ENCODE results near the gene AVP. TPM values are rescaled to one million over a fixed set of nuclear protein-coding genes. Genes with fewer than 3 reads are reported as not detected.
A peak's percentile ranks its signal among the peaks of the same experiment; 100 is the strongest.
"Not testable (repeated sequence)": the region's sequence is repeated elsewhere in the genome, so short reads cannot be mapped to it uniquely, and the experiment has no call there.

The AVP gene, protein sequence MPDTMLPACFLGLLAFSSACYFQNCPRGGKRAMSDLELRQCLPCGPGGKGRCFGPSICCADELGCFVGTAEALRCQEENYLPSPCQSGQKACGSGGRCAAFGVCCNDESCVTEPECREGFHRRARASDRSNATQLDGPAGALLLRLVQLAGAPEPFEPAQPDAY
- not detected in 2 replicates for total RNA-seq
- not detected for polyA plus RNA-seq (2012)

DNA sequence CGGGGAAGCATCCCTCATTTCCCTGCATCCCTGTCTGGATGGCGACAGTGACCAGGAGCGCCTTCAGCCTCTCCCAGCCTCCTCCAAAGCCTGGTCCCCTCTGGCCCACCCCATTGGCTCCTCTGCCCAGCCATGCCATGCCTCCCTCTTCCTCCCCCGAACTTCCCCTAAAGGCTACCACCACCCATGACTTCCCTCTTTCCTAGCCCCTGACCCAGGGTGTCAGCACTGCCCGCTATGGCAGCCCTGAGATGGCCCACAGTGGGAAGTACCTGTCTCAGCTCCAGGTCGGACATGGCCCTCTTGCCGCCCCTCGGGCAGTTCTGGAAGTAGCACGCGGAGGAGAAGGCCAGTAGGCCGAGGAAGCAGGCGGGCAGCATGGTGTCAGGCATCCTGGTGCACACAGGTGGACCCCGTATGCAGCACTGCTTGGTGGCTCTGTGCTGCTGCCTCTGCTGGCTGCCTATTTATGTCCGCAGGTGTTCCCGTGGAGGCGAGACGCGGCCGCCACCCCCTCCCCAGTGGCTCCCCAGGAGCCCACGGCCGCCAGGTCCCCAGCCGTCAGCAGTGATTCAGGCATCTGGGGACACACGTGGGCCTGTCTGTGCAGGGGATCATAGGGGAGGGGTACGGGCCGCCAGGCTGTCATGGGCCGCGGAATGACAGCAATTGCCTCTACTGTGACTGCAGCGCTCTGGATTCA is at the start of gene AVP:
TSS of gene AVP (minus strand) at position 442 of the 703 bp plus-strand sequence. CDS start at position 392, 50 bp downstream.
- no peak for DNase-seq (ENCODE audit: low read depth)

DNA sequence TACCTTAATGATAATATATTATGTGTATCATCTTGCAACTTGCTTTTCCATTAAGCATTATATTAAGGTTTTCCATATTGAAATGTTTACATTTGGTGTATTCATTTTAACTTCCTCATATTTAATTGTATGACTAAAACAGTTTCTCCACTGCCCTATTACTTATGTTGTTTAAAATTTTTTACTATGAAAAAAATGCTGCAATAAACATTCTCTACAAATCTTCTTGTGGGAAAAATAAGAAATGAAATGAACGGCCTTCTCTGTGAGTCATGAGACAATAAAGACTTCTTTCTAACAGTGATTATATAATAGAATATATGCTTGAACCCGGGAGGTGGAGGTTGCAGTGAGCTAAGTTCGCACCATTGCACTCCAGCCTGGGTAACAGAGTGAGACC is 49.6 kb upstream of the AVP start:
- no peak for DNase-seq (ENCODE audit: low read depth)

DNA sequence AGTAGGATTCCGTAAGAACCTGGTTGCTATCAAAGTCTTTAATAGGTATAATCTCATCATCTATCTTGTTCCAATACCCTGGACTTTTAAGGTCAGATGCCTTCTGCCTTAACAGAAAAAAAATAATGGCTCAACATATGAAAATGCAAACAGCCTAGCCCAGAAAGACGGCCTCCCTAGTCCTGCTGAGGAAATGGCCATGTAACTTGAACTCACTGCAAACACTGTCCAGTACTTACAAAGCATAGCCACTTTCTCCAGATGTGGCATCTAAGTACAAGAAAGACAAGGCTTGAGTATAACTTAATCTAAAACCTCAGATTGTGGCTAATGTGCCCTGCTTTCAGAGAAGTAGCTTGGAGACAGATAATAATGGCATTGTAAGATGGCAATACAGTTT is 48.6 kb upstream of the AVP start:
- DNase-seq (ENCODE audit: low read depth), result no peak

DNA sequence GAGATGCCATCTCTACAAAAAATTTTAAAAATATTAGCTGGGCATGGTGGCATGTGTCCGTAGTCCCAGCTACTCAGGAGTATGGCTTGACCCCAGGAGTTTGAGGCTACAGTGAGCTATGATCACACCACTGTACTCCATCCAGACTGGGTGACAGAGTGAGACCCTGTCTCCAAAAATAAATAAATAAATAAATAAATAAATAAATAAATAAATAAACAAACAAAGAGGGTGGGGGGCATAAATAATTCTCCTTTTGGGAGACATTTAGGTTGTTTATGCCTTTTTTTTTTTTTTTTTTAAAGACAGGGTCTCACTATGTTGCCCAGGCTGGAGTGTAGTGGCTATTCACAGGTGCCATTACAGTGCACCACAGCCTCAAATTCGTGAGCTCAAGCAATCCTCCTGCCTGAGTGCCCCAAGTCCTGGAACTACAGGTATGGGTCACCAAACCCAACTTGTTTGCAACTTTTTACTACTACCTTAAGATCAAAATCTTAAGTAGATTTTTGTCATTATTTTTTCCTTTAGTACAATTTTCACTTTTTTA is 45.6 kb upstream of the AVP start:
- no peak for DNase-seq (ENCODE audit: low read depth)

DNA sequence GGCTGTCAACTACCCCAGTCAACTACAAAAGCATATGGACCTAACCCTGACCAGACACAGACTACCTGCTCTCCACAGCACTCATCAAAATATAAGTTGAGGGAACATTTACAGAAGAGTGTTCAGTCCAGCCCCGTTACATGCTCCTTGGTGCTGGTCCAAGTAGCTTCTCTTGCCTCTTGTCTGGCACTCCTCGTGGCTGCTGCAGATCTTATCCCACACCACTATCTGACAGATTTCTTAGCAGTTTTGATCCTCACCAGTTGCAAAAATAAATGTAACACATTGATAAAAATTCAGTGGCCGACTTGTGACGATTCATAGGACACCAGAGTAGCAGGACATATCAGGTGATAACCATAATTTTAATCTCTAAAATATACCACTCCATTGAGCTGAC is 44.6 kb upstream of the AVP start:
- DNase-seq (ENCODE audit: low read depth), result no peak

DNA sequence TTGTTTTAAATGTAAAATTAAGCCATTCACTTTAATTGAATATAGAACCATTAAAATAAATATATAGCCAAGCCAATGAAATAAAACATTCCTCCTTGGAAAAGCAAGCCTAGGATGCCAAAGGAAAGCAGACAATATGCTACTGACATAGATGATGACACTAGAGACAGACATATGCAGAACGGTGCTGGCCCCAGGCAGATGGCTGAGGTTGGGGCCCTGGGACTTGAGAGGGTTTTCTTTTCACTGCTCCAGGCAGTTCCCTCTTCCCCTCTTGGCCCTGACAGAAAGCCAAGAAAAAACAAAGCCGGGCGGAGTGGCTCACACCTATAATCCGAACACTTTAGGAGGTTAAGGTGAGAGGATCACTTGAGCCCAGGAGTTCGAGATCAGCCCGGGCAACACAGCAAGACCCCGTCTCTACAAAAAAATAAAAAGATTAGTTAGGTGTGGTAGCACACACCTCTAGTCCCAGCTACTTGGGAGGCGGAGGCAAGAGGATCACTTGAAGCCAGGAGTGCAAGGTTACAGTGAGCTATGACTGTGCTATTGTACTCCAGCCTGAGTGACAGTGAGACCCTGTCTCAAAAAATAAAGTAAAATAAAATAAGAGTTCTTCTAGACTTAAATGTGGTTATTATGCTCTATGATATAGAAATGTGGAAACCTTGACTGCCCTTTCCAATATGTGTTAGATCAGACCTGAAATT is 43.9 kb upstream of the AVP start:
- DNase-seq (ENCODE audit: low read depth), result no peak

DNA sequence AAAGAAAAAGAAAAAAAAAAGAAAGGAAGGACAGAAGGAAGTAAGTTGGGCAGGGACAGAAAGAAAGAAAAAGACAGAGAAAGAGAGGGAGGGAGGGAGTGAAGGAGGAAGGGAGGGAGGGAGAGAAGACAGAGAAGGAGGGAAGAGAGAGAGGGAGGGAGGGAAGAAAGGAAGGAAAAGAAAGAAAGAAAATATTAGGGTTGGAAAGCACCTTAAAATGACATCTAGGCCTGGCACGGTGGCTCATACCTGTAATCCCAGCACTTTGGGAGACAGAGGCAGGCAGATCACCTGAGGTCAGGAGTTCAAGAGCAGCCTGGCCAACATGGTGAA is 42.0 kb upstream of the AVP start:
- DNase-seq (ENCODE audit: low read depth), result no peak

DNA sequence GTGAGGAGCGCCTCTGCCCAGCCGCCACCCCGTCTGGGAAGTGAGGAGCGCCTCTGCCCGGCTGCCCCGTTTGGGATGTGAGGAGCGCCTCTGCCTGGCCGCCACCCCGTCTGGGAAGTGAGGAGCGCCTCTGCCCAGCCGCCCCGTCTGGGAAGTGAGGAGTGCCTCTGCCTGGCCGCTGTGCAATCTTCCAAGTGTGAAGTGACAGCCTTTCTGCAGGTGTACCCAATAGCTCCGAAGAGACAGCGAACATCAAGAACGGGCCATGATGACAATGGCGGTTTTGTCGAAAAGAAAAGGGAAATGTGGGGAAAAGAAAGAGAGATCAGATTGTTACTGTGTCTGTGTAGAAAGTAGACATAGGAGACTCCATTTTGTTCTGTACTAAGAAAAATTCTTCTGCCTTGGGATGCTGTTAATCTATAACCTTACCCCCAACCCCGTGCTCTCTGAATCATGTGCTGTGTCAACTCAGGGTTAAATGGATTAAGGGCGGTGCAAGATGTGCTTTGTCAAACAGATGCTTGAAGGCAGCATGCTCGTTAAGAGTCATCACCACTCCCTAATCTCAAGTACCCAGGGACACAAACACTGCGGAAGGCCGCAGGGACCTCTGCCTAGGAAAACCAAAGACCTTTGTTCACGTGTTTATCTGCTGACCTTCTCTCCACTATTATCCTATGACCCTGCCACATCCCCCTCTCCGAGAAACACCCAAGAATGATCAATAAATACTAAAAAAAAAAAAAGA is 41.4 kb upstream of the AVP start:
- DNase-seq (ENCODE audit: low read depth), result not testable (repeated sequence)

DNA sequence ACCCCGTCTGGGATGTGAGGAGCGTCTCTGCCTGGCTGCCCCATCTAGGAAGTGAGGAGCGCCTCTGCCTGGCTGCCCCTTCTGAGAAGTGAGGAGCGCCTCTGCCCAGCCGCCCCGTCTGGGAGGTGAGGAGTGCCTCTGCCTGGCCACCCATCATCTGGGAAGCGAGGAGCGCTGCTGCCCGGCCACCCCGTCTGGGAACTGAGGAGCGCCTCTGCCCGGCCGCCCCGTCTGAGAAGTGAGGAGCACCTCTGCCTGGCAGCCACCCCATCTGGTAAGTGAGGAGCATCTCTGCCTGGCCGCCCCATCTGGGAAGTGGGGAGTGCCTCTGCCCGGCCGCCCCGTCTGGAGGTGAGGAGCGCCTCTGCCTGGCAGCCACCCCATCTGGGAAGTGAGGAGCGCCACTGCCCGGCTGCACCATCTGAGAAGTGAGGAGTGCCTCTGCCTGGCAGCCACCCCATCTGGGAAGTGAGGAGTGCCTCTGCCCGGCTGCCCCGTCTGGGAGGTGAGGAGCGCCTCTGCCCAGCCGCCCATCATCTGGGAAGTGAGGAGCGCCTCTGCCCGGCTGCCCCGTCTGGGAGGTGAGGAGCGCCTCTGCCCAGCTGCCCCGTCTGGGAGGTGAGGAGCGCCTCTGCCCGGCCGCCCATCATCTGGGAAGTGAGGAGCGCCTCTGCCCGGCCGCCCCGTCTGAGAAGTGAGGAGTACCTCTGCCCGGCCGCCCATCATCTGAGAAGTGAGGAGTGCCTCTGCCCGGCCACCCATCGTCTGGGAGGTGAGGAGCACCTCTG is 40.4 kb upstream of the AVP start:
- not testable (repeated sequence) for DNase-seq (ENCODE audit: low read depth)

DNA sequence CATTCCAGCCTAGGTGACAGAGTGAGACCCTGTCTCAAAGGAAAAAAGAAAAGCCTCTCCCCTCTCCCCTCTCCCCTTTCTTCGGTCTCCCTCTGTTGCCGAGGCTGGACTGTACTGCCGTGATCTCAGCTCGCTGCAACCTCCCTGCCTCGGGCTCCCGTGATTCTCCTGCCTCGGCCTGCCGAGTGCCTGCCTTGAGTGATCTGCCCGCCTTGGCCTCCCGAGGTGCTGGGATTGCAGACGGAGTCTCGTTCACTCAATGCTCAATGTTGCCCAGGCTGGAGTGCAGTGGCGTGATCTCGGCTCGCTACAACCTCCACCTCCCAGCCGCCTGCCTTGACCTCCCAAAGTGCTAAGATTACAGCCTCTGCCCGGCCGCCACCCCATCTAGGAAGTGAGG is 39.6 kb upstream of the AVP start:
- DNase-seq (ENCODE audit: low read depth), result not testable (repeated sequence)

DNA sequence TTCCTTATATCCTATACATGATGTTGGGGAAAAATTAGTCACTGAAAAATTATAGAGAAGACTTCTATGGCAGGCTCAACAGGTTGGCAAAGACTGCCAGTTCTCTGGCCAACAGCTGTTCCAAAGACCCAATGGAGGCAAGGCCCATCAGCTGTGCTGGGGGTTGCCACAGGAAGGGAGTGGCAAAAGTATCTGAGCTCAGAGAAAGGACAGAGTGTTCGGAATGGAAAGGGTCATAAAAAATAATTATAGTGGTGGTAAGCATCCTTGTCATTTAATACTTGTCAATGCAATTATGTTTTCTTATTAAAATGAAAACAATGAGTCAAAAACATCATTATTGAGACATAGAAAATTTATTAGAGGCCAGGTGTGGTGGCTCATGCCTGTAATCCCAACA is 39.0 kb upstream of the AVP start:
- peak; percentile 92 for DNase-seq (ENCODE audit: low read depth)

DNA sequence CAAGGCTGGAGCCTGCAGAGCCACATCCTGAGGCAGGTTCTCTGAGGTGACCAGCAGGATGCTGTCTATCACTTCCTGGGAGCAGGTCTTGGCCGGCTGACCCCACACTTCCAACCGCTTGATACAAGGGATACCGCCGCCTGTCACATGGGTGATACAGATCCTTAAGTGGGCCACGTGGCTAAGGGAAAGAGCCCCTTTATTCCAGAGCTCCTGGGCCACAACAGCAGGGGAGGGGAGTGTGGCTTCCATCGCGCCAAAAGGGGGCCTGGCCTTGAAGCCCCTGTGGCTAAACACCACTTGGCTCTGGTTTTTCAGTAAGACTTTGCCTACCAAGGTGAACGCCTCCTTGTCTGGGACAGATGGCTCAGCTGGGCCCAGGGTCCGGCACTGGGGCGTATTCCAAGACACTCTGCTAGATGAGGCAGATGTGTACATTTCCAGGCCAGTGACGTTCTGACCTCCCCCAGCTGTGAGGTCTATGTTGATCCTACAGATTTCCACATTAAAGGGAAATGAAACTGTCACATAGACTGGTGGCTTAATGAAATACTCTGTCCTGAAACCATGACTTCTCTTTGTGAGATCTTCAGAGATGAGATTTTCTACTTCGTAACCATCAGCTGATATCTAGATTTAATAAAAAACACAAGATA is 37.6 kb upstream of the AVP start:
- DNase-seq (ENCODE audit: low read depth), result no peak

DNA sequence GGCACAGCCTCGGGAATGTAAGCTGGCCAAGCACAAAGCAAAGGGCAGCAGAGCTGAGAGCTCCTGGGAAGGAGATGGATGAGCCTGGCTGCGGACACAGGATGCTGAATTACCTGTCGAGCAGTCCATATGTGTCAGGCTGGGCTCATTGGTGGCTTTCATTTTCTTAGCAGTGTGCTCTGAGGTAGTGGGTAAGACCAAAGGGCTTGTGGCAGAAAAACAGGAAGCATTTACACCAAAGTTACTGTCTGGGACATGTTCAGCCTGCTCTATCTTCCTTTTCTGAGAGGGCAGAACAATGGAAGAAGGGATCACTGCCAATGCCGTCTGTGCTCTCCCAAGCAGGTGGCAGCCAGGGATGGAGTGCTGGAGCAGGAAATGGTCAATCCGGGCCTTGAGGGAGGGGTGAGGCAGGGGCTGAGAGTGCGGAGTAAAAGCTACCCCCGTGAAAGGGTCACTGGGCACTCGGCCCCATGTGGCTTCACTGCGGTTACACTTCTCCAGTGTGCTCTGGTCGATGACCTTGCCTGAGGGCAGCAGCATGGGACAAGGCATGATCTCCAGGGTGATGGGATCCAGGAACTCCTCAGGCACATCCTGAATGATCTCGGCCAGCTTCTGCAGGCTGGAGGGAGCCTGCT is 36.9 kb upstream of the AVP start:
- no peak for DNase-seq (ENCODE audit: low read depth)

DNA sequence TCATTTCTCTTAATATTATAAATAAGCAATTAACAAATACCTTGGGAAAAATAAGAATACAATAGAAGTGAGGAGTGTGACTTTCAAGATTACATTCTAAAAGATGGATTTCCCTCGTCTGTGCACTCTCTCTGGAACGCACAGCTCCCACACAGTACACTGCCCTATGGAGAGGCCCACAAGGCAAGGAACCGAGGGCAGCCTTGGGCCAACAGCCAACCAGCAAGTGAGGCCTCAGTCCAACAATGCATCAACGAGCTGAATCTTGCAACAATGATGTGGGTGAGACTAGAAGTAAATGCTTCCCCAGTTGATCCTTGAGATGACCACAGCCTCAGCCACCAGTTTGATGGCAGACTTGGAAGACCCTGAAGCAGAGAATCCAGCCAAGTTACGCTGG is 34.5 kb upstream of the AVP start:
- no peak for DNase-seq (ENCODE audit: low read depth)

DNA sequence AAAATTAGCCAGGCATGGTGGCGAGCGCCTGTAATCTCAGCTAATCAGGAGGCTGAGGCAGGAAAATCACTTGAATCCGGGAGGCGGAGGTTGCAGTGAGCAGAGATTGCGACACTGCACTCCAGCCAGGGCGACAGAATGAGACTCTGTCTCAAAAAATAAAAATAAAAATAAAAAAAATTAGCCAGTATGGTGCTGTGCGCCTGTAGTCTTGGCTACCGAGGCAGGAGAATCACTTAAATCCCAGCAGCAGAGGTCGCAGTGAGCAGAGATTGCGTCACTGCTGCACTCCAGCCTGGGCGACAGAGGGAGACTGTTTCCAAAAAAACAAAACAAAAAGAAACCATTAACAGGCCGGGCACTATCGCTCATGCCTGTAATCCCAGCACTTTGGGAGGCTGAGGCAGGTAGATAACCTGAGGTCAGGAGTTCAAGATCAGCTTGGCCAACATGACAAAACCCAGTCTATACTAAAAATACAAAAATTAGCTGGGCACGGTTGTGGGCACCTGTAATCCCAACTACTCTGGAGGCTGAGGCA is 33.4 kb upstream of the AVP start:
- peak; percentile 59 for DNase-seq (ENCODE audit: low read depth)

DNA sequence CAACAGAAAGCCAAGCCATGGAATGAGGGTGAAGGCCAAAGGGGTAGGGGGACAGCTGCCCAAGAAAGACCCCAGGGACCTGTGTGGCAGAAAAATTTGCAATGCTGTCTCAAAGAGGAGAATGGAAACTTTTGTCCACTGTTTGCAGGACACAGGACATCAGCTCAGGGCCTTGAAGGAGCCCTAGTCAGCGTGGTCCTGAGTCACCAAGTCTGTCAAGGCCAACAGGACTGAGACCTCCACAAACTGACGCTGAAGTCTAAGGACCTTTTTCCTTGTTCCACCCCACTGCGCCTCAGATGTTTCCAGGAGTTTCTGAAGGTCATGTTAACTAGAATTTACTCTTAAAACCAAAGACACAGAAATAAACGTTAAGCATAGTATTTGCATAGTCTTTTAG is 31.8 kb upstream of the AVP start:
- DNase-seq (ENCODE audit: low read depth), result no peak

DNA sequence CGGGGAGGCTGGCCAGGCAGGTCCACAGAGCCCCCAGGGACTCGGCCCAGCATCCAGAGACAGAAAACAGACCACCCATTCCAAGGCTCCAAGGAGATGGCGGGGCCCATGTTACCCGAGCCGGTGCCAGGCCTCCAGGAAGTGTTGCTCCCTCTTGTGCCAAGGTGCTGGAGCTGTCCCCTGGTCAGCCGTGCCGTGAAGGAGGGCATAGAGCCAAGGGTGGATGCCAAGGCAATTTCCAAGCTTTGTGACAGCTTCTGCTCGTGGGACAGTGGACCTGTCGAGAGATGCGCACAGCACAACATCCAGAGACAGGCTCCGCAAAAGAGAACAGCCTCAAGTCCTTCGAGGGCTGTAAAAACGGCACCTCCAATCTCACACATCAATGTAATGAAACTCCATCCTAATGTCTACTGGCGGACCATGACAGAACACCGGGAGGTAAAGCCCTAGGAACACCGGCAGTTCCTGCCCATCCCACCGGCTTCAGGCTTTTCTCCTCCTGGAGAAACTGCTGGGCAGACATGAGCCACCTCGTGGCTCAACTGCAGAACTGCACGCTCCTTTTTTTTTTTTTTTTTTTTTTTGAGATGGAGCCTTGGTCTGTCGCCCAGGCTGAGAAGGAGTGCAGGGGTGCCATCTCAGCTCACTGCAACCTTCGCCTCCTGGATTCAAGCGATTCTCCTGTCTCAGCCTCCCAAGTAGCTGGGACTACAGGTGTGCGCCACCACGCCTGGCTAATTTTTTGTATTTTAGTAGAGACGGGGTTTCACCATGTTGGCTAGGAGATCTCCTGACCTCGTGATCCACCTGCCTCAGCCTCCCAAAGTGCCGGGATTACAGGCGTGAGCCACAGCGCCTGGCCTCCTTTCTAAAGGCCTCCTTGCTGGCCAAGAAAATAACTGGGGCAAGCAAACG is 30.9 kb upstream of the AVP start:
- DNase-seq (ENCODE audit: low read depth), result peak; percentile 60

DNA sequence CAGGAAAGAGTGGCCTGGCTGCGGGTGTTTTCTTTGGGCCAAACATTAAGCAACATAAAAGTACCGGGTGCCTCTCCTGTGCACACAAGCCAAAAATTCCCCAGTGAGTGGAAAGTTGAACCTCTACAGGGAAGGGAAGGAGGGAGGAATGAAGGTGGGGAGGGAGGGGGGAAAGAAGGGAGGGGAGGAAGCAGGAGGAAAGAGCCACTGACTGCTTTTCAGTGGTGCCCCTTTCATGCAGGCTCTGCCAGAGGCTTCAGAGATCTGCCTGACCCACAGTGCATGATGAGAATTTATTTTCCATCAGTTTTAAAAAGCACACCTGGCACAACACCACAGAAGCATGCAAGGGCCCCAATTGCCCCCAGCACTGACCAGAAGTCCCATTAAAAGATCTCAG is 27.5 kb upstream of the AVP start:
- DNase-seq (ENCODE audit: low read depth), result no peak

All from myocyte (in vitro differentiated cells).